Spleen (tissue), 7 donors: ENCODE measurements around the gene SCRN1.

Source experiments
- POLR2AphosphoS5 ChIP-seq, 3 donors: sonication (generic); formaldehyde crosslinking; IDR thresholded peaks; one replicate each; pipeline ENCODE4 v1.5.1; 2017; ENCODE audit warnings: antibody characterized with exemption in 3 of 3
- TF ChIP-seq, protein P1 (sequence below), 11 experiments: fragments of 200-600 bp in 7 of 11; fragments of 450-650 bp in 4 of 11; sonication (generic) in 4 of 11; IDR thresholded peaks in 8 of 11; conservative IDR thresholded peaks in 3 of 11; 1 replicate in 7 of 11; 2 replicates in 4 of 11; pipeline versions ENCODE4 v1.4.0 to v1.8.0; 2016 to 2021; ENCODE audit warnings: antibody characterized with exemption in 11 of 11, inconsistent platforms in 4 of 11, mild to moderate bottlenecking in 1 of 11
- donor health status: DM: no; HTN: no; CAD: no; lungs with moderate emphysema.
- donor health status: DM: no; HTN: no; CAD: no.
- donor health status: DM: no; HTN: no; CAD: no.

DNA sequence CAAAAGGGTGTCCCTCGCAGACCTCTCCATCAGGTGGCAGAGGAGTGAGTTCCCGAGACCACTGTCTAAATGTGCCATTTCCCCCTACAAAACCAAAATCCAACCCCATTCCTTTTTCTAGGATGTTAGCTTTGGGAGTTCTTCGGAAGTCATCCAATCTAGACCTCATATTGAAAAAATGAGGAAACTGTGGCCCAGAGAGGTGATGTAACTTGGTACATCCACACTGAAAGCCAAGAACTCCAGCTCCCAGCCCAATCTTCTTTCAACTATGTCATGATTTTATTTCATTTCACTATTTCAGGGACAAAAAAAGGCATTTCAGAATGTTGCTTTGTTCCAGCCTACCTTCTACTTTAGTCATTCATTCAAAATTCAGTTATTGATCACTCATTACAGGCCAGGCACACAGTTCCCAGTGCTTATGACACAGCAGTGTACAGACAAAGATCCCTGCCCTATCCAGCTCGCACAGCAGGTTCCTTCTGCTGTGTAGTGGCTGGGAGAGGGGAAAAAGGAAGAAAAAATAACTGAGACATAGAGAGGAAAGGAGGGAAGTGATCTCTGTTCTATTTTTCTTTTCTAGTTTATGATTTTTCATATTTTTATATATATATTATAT, 35.8 kb downstream of the SCRN1 start:
- TF ChIP-seq, protein P1, sequence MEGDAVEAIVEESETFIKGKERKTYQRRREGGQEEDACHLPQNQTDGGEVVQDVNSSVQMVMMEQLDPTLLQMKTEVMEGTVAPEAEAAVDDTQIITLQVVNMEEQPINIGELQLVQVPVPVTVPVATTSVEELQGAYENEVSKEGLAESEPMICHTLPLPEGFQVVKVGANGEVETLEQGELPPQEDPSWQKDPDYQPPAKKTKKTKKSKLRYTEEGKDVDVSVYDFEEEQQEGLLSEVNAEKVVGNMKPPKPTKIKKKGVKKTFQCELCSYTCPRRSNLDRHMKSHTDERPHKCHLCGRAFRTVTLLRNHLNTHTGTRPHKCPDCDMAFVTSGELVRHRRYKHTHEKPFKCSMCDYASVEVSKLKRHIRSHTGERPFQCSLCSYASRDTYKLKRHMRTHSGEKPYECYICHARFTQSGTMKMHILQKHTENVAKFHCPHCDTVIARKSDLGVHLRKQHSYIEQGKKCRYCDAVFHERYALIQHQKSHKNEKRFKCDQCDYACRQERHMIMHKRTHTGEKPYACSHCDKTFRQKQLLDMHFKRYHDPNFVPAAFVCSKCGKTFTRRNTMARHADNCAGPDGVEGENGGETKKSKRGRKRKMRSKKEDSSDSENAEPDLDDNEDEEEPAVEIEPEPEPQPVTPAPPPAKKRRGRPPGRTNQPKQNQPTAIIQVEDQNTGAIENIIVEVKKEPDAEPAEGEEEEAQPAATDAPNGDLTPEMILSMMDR (IDR thresholded peaks at IDR 0.05 in 8 of 11, conservative IDR thresholded peaks at IDR 0.05 in 3 of 11): no peak
- no peak for TF ChIP-seq POLR2AphosphoS5 (IDR thresholded peaks at IDR 0.05)
